ENCODE data around the gene PISD.

Gene PISD

GRCh38 chr22:31572939-31573338, 89.1 kb downstream of the PISD start:
- no peak overlapping the region for H3K9ac ChIP-seq (ENCODE audit: low read depth, low read length, poor library complexity, severe bottlenecking)
- H3K36me3 ChIP-seq (ENCODE audit: insufficient read depth, low read length): peaks cover 36% of the 10 kb centered on the region; the same call in 1 of the 2 replicates
- H2AFZ ChIP-seq (ENCODE audit: low read length): no peak overlapping the region
- H4K20me1 ChIP-seq (ENCODE audit: insufficient read depth, low read length, poor library complexity, severe bottlenecking): no peaks in the 10 kb centered on the region
- no peaks in the 10 kb centered on the region for H3K9me2 ChIP-seq (replicated peaks; ENCODE audit: low read depth, low read length)
- no peaks in the 10 kb centered on the region for H3K79me2 ChIP-seq (ENCODE audit: insufficient read depth, low read length)
- no peaks in the 10 kb centered on the region for H3K27me3 ChIP-seq (ENCODE audit: insufficient read depth, low read length, poor library complexity, severe bottlenecking)
- no peak for TF ChIP-seq EZH2phosphoT487 (IDR thresholded peaks at IDR 0.05; ENCODE audit: borderline replicate concordance)
- no peak for TF ChIP-seq CTCF (conservative IDR thresholded peaks at IDR 0.05; ENCODE audit: low read length)
- H3F3A ChIP-seq (ENCODE audit: low read depth): no peaks in the 10 kb centered on the region
- H3K4me1 ChIP-seq (ENCODE audit: insufficient read depth, low read length, poor library complexity, severe bottlenecking): no peaks in the 10 kb centered on the region
- H3K9me3 ChIP-seq (ENCODE audit: insufficient read depth, low read depth, low read length): no peaks in the 10 kb centered on the region
- no peak overlapping the region for H3K4me2 ChIP-seq (ENCODE audit: low read depth, low read length, poor library complexity, severe bottlenecking)
- H3K4me3 ChIP-seq (ENCODE audit: low read length, poor library complexity, severe bottlenecking): no peak overlapping the region

GRCh38 chr22:31569126-31569525, 92.9 kb downstream of the PISD start:
- H3K4me3 ChIP-seq (ENCODE audit: low read length, poor library complexity, severe bottlenecking): no peak overlapping the region

More at GRCh38 chr22:31569126-31569525, 92.9 kb downstream of the PISD start:
- Histone ChIP-seq H3K4me1 (ENCODE audit: insufficient read depth, low read length, poor library complexity, severe bottlenecking) (no peaks in the 10 kb centered on the region), H3K9me3 (ENCODE audit: insufficient read depth, low read depth, low read length) (no peaks in the 10 kb centered on the region), H3K4me2 (ENCODE audit: low read depth, low read length, poor library complexity, severe bottlenecking) (no peak overlapping the region), H3K79me2 (ENCODE audit: insufficient read depth, low read length) (no peaks in the 10 kb centered on the region), H4K20me1 (ENCODE audit: insufficient read depth, low read length, poor library complexity, severe bottlenecking) (no peaks in the 10 kb centered on the region), H3K9me2 (replicated peaks; ENCODE audit: low read depth, low read length) (no peaks in the 10 kb centered on the region), H3K27me3 (ENCODE audit: insufficient read depth, low read length, poor library complexity, severe bottlenecking) (no peaks in the 10 kb centered on the region), H3F3A (ENCODE audit: low read depth) (no peaks in the 10 kb centered on the region), H3K9ac (ENCODE audit: low read depth, low read length, poor library complexity, severe bottlenecking) (no peak overlapping the region), H3K36me3 (ENCODE audit: insufficient read depth, low read length) (peaks cover 12% of the 10 kb centered on the region; the same call in 1 of the 2 replicates), H2AFZ (ENCODE audit: low read length) (no peak overlapping the region)
- TF ChIP-seq EZH2phosphoT487 (IDR thresholded peaks at IDR 0.05; ENCODE audit: borderline replicate concordance) (no peak), CTCF (conservative IDR thresholded peaks at IDR 0.05; ENCODE audit: low read length) (no peak)
